Heart right ventricle (tissue), 16 donors: ENCODE results near the gene DDX31. TPM values are rescaled to one million over a fixed set of nuclear protein-coding genes. Genes with fewer than 3 reads are reported as not detected.

Source experiments
- ATAC-seq, 8 donors: fragments of 200-7000 bp; cut with Tn5 transposase; one replicate each; pipeline ENCODE4 v1.9.1; 2020; ENCODE audit warnings: mild to moderate bottlenecking in 8 of 8, moderate library complexity in 8 of 8, moderate number of reproducible peaks in 1 of 8
- DNase-seq, 2 donors: peaks; one replicate each; pipeline ENCODE4 v3.0.0-alpha.2; 2020
- H3K27ac ChIP-seq, 10 donors: fragments of 200-600 bp; sonication (generic) in 2 of 10; one replicate each; pipeline versions ENCODE4 v1.5.0 to v1.8.0; 2020 to 2022; ENCODE audit warnings: mild to moderate bottlenecking in 3 of 10
- H3K27me3 ChIP-seq, 7 donors: fragments of 200-600 bp; one replicate each; pipeline ENCODE4 v1.8.0; 2021 to 2022; ENCODE audit warnings: mild to moderate bottlenecking in 2 of 7
- H3K36me3 ChIP-seq, 9 donors: fragments of 200-600 bp; sonication (generic) in 1 of 9; one replicate each; pipeline versions ENCODE4 v1.5.0 to v1.8.0; 2020 to 2022; ENCODE audit warnings: mild to moderate bottlenecking in 2 of 9
- H3K4me1 ChIP-seq, 9 donors: fragments of 200-600 bp; sonication (generic) in 1 of 9; one replicate each; pipeline versions ENCODE4 v1.5.0 to v1.8.0; 2020 to 2022; ENCODE audit warnings: mild to moderate bottlenecking in 4 of 9
- H3K4me3 ChIP-seq, 10 donors: fragments of 200-600 bp; sonication (generic) in 2 of 10; one replicate each; pipeline versions ENCODE4 v1.5.0 to v1.8.0; 2020 to 2022; ENCODE audit warnings: mild to moderate bottlenecking in 7 of 10, moderate library complexity in 2 of 10
- H3K9me3 ChIP-seq, 11 donors: fragments of 200-600 bp in 10 of 11; sonication (generic) in 2 of 11; one replicate each; pipeline versions ENCODE4 v1.5.0 to v1.8.0; 2013 to 2022; ENCODE audit warnings: mild to moderate bottlenecking in 2 of 11, control low read depth in 1 of 11, moderate library complexity in 1 of 11
- WGBS, 2 donors: extraction: QIAGEN DNeasy Blood & Tissue Kit; methylation state at CpG; one replicate each; pipeline ENCODE4 v1.1.7; 2013; ENCODE audit warnings: inconsistent platforms in 1 of 2; 5-methylcytosine and 5-hydroxymethylcytosine counted together
- intact Hi-C, 10 donors: fragments of 100-400 bp; cut with DNase I; formaldehyde crosslinking; loops; one replicate each; pipeline versions ENCODE4 v1.11.1 to v1.14.2; 2022
- polyA plus RNA-seq, 2 donors: library from polyadenylated mRNA; stranded (reverse); fragments of 200-250 nt; gene quantifications; one replicate each; pipeline ENCODE4 v1.2.3, GENCODE V29; 2013
- total RNA-seq, 10 donors: library from RNA; stranded (reverse); fragmentation: NEBNext Ultra II Directional in 3 of 10; extraction: Animal tissue kit (Norgen Biotek cat#: 25700) in 3 of 10; gene quantifications; one replicate each; pipeline versions ENCODE4 v1.2.1 to v1.2.4, GENCODE V29; 2021 to 2023
- TF ChIP-seq, protein P1 (sequence below), 9 donors: fragments of 200-600 bp; sonication (generic) in 2 of 9; IDR thresholded peaks; one replicate each; pipeline versions ENCODE4 v1.5.0 to v1.8.0; 2021 to 2022; ENCODE audit warnings: antibody characterized with exemption in 9 of 9, mild to moderate bottlenecking in 5 of 9, moderate library complexity in 1 of 9
- donor health status: Arrhythmogenic right ventricular cardiomyopathy.
- donor health status: ischemic (EF 13 %, LVEDD 7.1; RV severe dilation, severe dysfunction).
- donor health status: healthy with polysubstance abuse.
- donor health status: DM: no; HTN: yes; CAD: no.
- donor health status: DM: no; HTN: no; CAD: no.
- donor health status: ischemic (EF 25% LVEDD 6.9; RV normal size, moderate dysfunction).
- donor health status: ischemic (EF 25% LVEDD 5.7; RV mildly dilated, moderate dysfunction).
- donor health status: healthy.
- donor health status: DM: yes; HTN: yes; CAD: no.
- donor health status: Ischemic cardiomyopathy.
- donor health status: ischemic (EF 35%, LVEDD 5.7; RV mildly dilated, moderate dysfunction).
- donor health status: nonischemic (EF 11% LVEDD 7.7; RV severe dilation, severe dysfunction).
- donor health status: DM: yes; HTN: yes; CAD: no.
- donor health status: PGD.
- donor health status: ischemic (EF 29% LVEDD 5.4; RV normal size, mild dysfunction).
- donor health status: nonischemic (EF 23%, LVEDD 6.1; RV moderate dilation, normal function).

DDX31 gene
- total and polyA plus RNA-seq, 12 donors: 4.0 to 6.4 (median 5.0) TPM

- Histone ChIP-seq H3K36me3 (peaks cover 0 to 2% (median 0%) of the 10 kb centered on the region in 9 donors), H3K27ac (no peak overlapping the region), H3K4me1 (peaks cover 0 to 21% (median 8%) of the 10 kb centered on the region in 9 donors), H3K4me3 (no peak overlapping the region), H3K9me3 (no peaks in the 10 kb centered on the region), H3K27me3 (peaks cover 45 to 98% (median 95%) of the 10 kb centered on the region in 7 donors)
- 31 to 36% methylated on average over 12 of the region's 12 CpGs for WGBS, 2 donors
- intact Hi-C loops: no loop called here
- ATAC-seq (no peak), DNase-seq (no peak)
- TF ChIP-seq, protein P1, sequence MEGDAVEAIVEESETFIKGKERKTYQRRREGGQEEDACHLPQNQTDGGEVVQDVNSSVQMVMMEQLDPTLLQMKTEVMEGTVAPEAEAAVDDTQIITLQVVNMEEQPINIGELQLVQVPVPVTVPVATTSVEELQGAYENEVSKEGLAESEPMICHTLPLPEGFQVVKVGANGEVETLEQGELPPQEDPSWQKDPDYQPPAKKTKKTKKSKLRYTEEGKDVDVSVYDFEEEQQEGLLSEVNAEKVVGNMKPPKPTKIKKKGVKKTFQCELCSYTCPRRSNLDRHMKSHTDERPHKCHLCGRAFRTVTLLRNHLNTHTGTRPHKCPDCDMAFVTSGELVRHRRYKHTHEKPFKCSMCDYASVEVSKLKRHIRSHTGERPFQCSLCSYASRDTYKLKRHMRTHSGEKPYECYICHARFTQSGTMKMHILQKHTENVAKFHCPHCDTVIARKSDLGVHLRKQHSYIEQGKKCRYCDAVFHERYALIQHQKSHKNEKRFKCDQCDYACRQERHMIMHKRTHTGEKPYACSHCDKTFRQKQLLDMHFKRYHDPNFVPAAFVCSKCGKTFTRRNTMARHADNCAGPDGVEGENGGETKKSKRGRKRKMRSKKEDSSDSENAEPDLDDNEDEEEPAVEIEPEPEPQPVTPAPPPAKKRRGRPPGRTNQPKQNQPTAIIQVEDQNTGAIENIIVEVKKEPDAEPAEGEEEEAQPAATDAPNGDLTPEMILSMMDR (IDR thresholded peaks at IDR 0.05): no peak
These were observed 81.7 kb downstream of the DDX31 start for GRCh38 chr9:132588098-132588497.

DNA sequence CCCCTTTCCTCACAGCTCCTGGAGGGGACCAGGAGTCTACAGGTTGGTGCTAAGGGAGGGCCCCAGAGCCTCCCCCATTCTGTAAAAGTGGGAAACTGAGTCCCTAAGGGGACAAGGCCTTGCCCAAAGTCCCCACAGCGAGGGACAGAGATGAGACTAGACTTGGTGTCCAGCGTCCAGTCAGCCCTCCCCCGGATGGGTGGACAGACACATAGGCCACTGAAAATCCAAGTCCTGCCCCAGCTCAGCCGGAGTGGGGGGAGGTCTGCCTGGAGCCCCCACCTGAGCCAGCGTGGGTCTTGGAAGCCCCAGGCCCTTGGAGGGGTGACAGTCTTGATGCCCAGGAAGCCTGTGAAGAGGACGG lies 82.2 kb downstream of the DDX31 start:
- intact Hi-C loops: no loop called here
- ATAC-seq (no peak), DNase-seq (no peak)
- H3K27ac ChIP-seq: no peak overlapping the region
- no peak overlapping the region for H3K4me3 ChIP-seq
- TF ChIP-seq, protein P1 (IDR thresholded peaks at IDR 0.05): no peak
- H3K4me1 ChIP-seq: peaks cover 0 to 21% (median 8%) of the 10 kb centered on the region in 9 donors
- peaks cover 50 to 100% (median 99%) of the 10 kb centered on the region in 7 donors for H3K27me3 ChIP-seq
- no peaks in the 10 kb centered on the region for H3K36me3 ChIP-seq
- H3K9me3 ChIP-seq: no peaks in the 10 kb centered on the region
- 19 to 20% methylated on average over 6 of the region's 6 CpGs for WGBS, 2 donors

GRCh38 chr9:132586830-132587591 lies 82.8 kb downstream of the DDX31 start:
- Histone ChIP-seq H3K4me1 (peaks cover 0 to 25% (median 8%) of the 10 kb centered on the region in 9 donors), H3K9me3 (no peaks in the 10 kb centered on the region), H3K4me3 (no peak overlapping the region), H3K27me3 (peaks cover 52 to 100% (median 100%) of the 10 kb centered on the region in 7 donors), H3K27ac (no peak overlapping the region), H3K36me3 (no peaks in the 10 kb centered on the region)
- intact Hi-C loops: no loop called here
- DNase-seq (no peak), ATAC-seq (no peak)
- WGBS, 2 donors: 2 to 3% methylated on average over 74 of the region's 74 CpGs
- TF ChIP-seq, protein P1 (IDR thresholded peaks at IDR 0.05): no peak

DNA sequence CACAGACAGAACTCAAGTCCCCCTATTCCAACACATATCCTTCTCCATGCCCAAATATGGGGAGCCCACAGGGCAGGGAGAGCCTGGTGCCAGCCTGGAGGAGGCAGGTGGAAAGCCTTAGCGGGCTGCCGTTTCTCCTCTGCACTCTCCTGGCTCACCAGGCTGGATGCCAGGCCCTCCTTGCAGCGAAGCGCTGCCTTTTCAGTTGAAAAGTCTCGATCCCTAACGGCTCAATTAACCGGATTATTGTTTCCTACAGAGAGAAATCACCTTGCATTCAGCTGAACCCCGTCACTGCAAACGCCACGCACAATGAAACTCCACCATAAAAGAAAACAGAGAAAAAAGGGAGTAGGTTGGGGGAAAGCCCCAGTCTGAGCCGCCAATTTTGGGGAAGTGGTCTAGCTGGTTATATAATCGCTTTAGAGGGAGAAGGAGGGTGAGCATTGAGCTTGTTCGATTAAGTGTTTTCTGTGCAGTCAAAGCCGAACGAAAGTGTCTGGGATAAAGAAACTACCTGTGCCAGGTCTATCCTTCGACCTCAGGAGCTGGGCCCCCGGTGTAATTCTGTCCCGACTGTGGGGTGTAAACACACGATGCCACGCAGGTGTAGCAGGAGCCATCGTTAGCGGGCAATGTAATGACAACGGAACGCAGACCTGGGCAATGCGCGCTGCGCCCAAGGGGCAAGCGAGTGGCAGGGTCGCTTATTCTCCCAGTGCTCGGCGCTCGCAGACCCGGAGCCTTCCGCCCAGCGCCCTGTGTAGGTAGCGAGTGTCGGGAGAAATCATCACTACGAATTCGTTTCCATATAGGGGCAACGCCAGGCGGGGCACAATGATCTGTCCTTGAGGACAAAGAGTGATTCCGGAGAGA lies 83.6 kb downstream of the DDX31 start:
- ATAC-seq: no peak
- TF ChIP-seq, protein P1 (IDR thresholded peaks at IDR 0.05): no peak
- no peak overlapping the region for H3K27ac ChIP-seq
- DNase-seq: no peak
- no peaks in the 10 kb centered on the region for H3K36me3 ChIP-seq
- H3K4me1 ChIP-seq: peaks cover 0 to 31% (median 11%) of the 10 kb centered on the region in 9 donors
- no peak overlapping the region for H3K4me3 ChIP-seq
- 5% methylated on average over 42 of the region's 42 CpGs for WGBS, 2 donors
- intact Hi-C loops: no loop called here
- peaks cover 52 to 100% (median 100%) of the 10 kb centered on the region in 7 donors for H3K27me3 ChIP-seq
- no peaks in the 10 kb centered on the region for H3K9me3 ChIP-seq
